ENCODE results near the gene RUSC2. TPM values are rescaled to one million over a fixed set of nuclear protein-coding genes. Genes with fewer than 3 reads are reported as not detected.
"Not testable (repeated sequence)": the region's sequence is repeated elsewhere in the genome, so short reads cannot be mapped to it uniquely, and the experiment has no call there.

Gene RUSC2
- total RNA-seq, 5 donors from 2014 or later (not counting 1 experiment from before 2014, with no cell fraction given): 0.16 to 3.1 (median 1.2) TPM

DNA sequence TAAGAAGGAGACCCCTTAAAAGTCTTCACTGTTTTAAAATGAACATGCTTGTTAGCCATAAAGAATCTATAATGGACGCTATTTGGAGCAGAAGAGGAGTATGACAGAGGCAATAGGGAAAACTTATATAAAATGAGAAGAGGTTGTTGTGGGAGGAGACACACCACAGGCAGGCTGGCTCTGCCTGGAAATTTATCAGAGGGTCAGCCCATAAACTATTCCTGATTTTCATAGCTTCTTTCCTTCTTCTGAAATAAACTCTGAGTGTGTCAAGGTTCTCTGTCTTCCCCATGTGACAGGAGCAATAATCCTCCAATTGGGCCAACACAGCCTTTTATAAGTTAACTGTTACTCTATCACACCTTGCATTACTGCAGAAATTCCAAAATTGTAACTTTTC, 19.6 kb upstream of the RUSC2 start:
- ChIA-PET CTCF (no interaction called here), POLR2A (no interaction called here)
- Mint-ChIP-seq H3K9me3 (no peaks in the 10 kb centered on the region), H3K4me1 (no peaks in the 10 kb centered on the region), H3K27ac (no peak overlapping the region), H3K4me3 (no peak overlapping the region), H3K27me3 (peaks cover 31 to 42% of the 10 kb centered on the region in 2 donors), H3K36me3 (no peaks in the 10 kb centered on the region)
- no peaks in the 10 kb centered on the region for H3K9me3 ChIP-seq
- no peaks in the 10 kb centered on the region for H3K36me3 ChIP-seq (ENCODE audit: control insufficient read depth in 2 of 2, extremely low read depth in 1 of 2, insufficient read depth in 1 of 2, low read length in 1 of 2)
- no CpG with 5 or more reads among the region's 1 CpG for WGBS (ENCODE audit: insufficient coverage)
- no peak overlapping the region for H3K27ac ChIP-seq (ENCODE audit: low read length)
- ATAC-seq (replicated peaks in 1 of 4) (no peak), DNase-seq (no peak)
- H3K4me1 ChIP-seq (ENCODE audit: control insufficient read depth in 1 of 2, extremely low read depth in 1 of 2, insufficient read depth in 2 of 2, low read length in 2 of 2): no peaks in the 10 kb centered on the region
- H3K4me3 ChIP-seq (ENCODE audit: control insufficient read depth in 1 of 2, extremely low read depth in 1 of 2, low read length in 1 of 2): no peak overlapping the region
- H3K27me3 ChIP-seq (replicated peaks in 1 of 2; ENCODE audit: control insufficient read depth in 2 of 2, extremely low read depth in 1 of 2, insufficient read depth in 2 of 2, low read length in 1 of 2): no peaks in the 10 kb centered on the region

DNA sequence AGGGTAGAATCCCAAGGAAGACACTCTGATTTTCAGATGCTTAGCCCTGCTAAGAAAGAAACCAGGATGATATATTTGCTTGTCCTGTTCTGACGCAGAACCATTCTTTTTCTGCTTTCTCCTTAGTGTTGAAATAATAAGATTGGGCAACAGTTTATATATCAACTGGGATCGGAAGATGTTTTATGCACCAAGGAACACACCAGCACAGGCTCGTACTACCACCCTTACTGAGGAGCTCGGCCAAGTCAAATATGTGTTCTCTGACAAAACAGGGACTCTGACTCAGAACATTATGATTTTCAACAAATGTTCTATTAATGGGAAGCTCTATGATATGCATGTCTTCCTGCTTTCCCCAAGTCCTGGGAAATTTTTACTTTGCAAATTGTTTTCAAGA, 19.0 kb upstream of the RUSC2 start:
- ChIA-PET CTCF (interaction anchor here in 1 of 2 donors (1.4 kb wide), 1 partner anchor 571 kb away, joined by 5 read pairs; no protein-coding TSS in a partner anchor), POLR2A (no interaction called here)
- Histone ChIP-seq H3K9me3 (no peaks in the 10 kb centered on the region), H3K36me3 (ENCODE audit: control insufficient read depth in 2 of 2, extremely low read depth in 1 of 2, insufficient read depth in 1 of 2, low read length in 1 of 2) (no peaks in the 10 kb centered on the region), H3K4me3 (ENCODE audit: control insufficient read depth in 1 of 2, extremely low read depth in 1 of 2, low read length in 1 of 2) (no peak overlapping the region), H3K27ac (ENCODE audit: low read length) (no peak overlapping the region), H3K27me3 (replicated peaks in 1 of 2; ENCODE audit: control insufficient read depth in 2 of 2, extremely low read depth in 1 of 2, insufficient read depth in 2 of 2, low read length in 1 of 2) (no peaks in the 10 kb centered on the region), H3K4me1 (ENCODE audit: control insufficient read depth in 1 of 2, extremely low read depth in 1 of 2, insufficient read depth in 2 of 2, low read length in 2 of 2) (no peaks in the 10 kb centered on the region)
- Mint-ChIP-seq H3K27ac (no peak overlapping the region), H3K9me3 (no peaks in the 10 kb centered on the region), H3K4me3 (no peak overlapping the region), H3K36me3 (no peaks in the 10 kb centered on the region), H3K4me1 (no peaks in the 10 kb centered on the region), H3K27me3 (peaks cover 35 to 42% of the 10 kb centered on the region in 2 donors)
- no peak for ATAC-seq (replicated peaks in 1 of 4)
- WGBS (ENCODE audit: insufficient coverage): no CpG with 5 or more reads among the region's 4 CpGs
- DNase-seq: no peak

DNA sequence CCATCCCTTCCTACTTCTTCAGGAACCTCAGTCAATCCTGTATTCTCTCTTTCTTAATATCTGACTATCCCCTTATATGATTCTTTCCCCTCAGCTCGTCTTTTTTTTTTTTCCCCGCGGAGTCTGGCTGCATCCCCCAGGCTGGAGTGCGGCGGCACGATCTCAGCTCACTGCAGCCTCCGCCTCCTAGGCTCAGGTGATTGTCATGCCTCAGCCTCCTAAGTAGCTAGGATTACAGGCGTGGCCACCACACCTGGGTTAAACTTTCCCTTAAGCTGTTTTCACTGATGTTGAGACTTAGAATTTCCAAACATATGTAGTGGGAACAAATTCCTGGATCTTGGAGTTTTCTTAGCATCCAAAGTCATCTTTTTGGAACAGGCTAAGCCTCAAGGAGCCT, 13.3 kb upstream of the RUSC2 start:
- Histone ChIP-seq H3K27me3 (replicated peaks in 1 of 2; ENCODE audit: control insufficient read depth in 2 of 2, extremely low read depth in 1 of 2, insufficient read depth in 2 of 2, low read length in 1 of 2) (peaks cover 0 to 12% of the 10 kb centered on the region in 2 experiments), H3K4me3 (ENCODE audit: control insufficient read depth in 1 of 2, extremely low read depth in 1 of 2, low read length in 1 of 2) (no peak overlapping the region), H3K9me3 (no peaks in the 10 kb centered on the region), H3K4me1 (ENCODE audit: control insufficient read depth in 1 of 2, extremely low read depth in 1 of 2, insufficient read depth in 2 of 2, low read length in 2 of 2) (no peaks in the 10 kb centered on the region), H3K27ac (ENCODE audit: low read length) (no peak overlapping the region), H3K36me3 (ENCODE audit: control insufficient read depth in 2 of 2, extremely low read depth in 1 of 2, insufficient read depth in 1 of 2, low read length in 1 of 2) (no peaks in the 10 kb centered on the region)
- ChIA-PET CTCF (interaction anchor here (1.0 to 2.4 kb wide), 2 partner anchors 577 kb away, joined by 3 to 9 read pairs; no protein-coding TSS in a partner anchor), POLR2A (no interaction called here)
- WGBS (ENCODE audit: insufficient coverage): 80% methylated on average over 4 of the region's 8 CpGs
- Mint-ChIP-seq H3K4me1 (no peaks in the 10 kb centered on the region), H3K4me3 (no peak overlapping the region), H3K27ac (no peak overlapping the region), H3K27me3 (peaks cover 16 to 28% of the 10 kb centered on the region in 2 donors), H3K9me3 (no peaks in the 10 kb centered on the region), H3K36me3 (no peaks in the 10 kb centered on the region)
- ATAC-seq (replicated peaks in 1 of 4): no peak
- no peak for DNase-seq

DNA sequence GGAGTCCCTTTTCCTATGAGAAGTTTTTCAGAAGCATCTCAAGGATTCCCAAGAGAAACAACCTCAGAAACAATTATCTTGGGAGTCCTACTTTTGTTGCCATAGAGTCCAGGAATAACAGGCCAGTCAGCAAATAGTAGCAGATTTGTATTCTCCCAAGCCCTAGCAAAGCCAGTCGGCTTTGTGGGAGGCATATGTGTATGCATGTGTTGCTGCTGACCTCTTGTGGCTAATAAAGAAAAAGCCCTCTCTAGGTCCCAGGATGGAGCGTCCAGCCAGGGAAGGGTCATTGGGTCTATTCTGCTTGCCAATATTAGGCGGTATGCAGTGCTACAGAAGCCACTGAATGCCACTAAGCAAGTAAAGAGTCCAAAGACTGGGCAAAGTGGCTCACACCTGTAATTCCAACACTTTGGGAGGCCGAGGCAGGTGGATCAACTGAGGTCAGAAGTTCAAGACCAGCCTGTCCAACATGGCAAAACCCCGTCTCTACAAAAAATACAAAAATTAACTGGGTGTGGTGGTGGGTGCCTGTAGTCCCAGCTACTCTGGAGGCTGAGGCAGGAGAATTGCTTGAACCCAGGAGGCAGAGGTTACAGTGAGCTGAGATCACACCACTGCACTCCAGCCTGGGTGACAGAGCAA, 12.6 kb upstream of the RUSC2 start:
- ATAC-seq (replicated peaks in 1 of 4) (peak; percentile 31 to 69 (median 60)), DNase-seq (peak in 5 of 35 experiments; percentile 8 to 61 (median 12))
- ChIA-PET POLR2A (interaction anchor here in 1 of 2 donors (0.7 kb wide), 1 partner anchor 1678 kb away, joined by 5 read pairs; no protein-coding TSS in a partner anchor), CTCF (interaction anchor here (0.6 to 2.4 kb wide), 2 partner anchors 221 to 578 kb away, joined by 3 to 9 read pairs; no protein-coding TSS in a partner anchor)
- H3K27me3 ChIP-seq (replicated peaks in 1 of 2; ENCODE audit: control insufficient read depth in 2 of 2, extremely low read depth in 1 of 2, insufficient read depth in 2 of 2, low read length in 1 of 2): peaks cover 0 to 12% of the 10 kb centered on the region in 2 experiments
- H3K9me3 Mint-ChIP-seq; H3K4me1 ChIP-seq (ENCODE audit: control insufficient read depth in 1 of 2, extremely low read depth in 1 of 2, insufficient read depth in 2 of 2, low read length in 2 of 2); H3K27ac Mint-ChIP-seq; H3K4me3 Mint-ChIP-seq; H3K4me3 ChIP-seq (ENCODE audit: control insufficient read depth in 1 of 2, extremely low read depth in 1 of 2, low read length in 1 of 2); H3K27ac ChIP-seq (ENCODE audit: low read length); H3K36me3 ChIP-seq (ENCODE audit: control insufficient read depth in 2 of 2, extremely low read depth in 1 of 2, insufficient read depth in 1 of 2, low read length in 1 of 2); H3K9me3 ChIP-seq; H3K4me1 Mint-ChIP-seq; H3K36me3 Mint-ChIP-seq: not testable (repeated sequence)
- peaks cover 16 to 28% of the 10 kb centered on the region in 2 donors for H3K27me3 Mint-ChIP-seq
- WGBS (ENCODE audit: insufficient coverage): 12% methylated on average over 2 of the region's 5 CpGs

DNA sequence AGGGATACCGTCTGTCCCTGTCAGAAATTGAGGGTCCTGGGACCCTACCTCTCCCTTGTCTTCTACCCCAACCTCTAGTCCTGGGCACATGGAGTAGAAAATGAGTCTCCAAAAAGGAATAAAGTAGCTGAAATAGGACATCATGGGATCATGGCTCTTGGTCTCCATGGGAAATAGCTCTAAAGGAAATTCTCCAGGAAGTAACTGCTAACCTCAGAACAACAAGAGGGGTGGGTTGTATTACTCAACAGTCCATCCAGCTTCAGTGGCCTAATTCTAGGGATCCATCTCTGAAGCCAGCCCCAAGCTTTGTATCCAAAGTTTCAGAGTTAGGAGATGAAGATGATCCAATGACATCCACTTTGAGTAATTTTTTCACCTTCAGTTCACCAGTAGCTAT, 11.0 kb upstream of the RUSC2 start:
- WGBS (ENCODE audit: insufficient coverage): no CpG with 5 or more reads among the region's 1 CpG
- no peaks in the 10 kb centered on the region for H3K9me3 Mint-ChIP-seq
- CTCF ChIA-PET: interaction anchor here in 1 of 2 donors (1.1 kb wide), 1 partner anchor 579 kb away, joined by 3 read pairs; no protein-coding TSS in a partner anchor
- no peak overlapping the region for H3K27ac Mint-ChIP-seq
- peaks cover 16 to 22% of the 10 kb centered on the region in 2 donors for H3K27me3 Mint-ChIP-seq
- no peak overlapping the region for H3K4me3 Mint-ChIP-seq
- ATAC-seq (replicated peaks in 1 of 4) (no peak), DNase-seq (no peak)
- no peaks in the 10 kb centered on the region for H3K4me1 Mint-ChIP-seq
- H3K9me3 ChIP-seq: no peaks in the 10 kb centered on the region
- H3K36me3 Mint-ChIP-seq: no peaks in the 10 kb centered on the region
- H3K27ac ChIP-seq (ENCODE audit: low read length): no peak overlapping the region
- H3K4me1 ChIP-seq (ENCODE audit: control insufficient read depth in 1 of 2, extremely low read depth in 1 of 2, insufficient read depth in 2 of 2, low read length in 2 of 2): no peaks in the 10 kb centered on the region
- H3K36me3 ChIP-seq (ENCODE audit: control insufficient read depth in 2 of 2, extremely low read depth in 1 of 2, insufficient read depth in 1 of 2, low read length in 1 of 2): no peaks in the 10 kb centered on the region
- H3K27me3 ChIP-seq (replicated peaks in 1 of 2; ENCODE audit: control insufficient read depth in 2 of 2, extremely low read depth in 1 of 2, insufficient read depth in 2 of 2, low read length in 1 of 2): peaks cover 0 to 12% of the 10 kb centered on the region in 2 experiments
- POLR2A ChIA-PET: no interaction called here
- no peak overlapping the region for H3K4me3 ChIP-seq (ENCODE audit: control insufficient read depth in 1 of 2, extremely low read depth in 1 of 2, low read length in 1 of 2)

DNA sequence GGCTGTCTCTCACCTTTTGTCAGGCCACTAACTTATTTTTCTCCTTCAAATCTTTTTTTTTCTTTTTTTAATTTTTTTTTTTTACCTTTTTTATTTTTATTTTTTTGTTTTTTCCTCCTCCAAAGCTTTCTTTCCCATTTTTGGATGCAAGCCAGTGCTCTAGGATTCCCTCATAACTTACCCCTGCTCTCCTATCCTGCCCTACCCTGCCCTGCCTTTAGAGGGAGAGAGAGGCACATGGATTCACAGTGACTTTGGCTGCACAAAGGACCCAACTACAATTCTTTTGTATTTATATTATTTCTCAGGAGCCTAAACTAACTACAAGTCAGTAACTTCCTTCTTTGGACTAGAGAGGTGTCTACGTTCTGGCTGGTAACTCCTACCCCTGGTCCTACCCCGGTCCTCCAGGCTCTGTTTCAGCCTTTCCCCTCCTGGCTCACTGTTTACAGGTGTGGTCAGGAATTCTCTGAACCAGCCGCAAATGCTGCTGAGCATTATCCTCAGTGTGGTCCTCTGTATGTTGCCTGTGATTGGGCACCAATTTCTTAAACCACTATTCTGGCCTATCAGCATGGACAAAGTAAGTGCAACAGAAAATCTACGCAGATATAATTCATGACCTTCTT, 8.4 kb upstream of the RUSC2 start:
- Histone ChIP-seq H3K4me3 (ENCODE audit: control insufficient read depth in 1 of 2, extremely low read depth in 1 of 2, low read length in 1 of 2) (no peak overlapping the region), H3K27me3 (replicated peaks in 1 of 2; ENCODE audit: control insufficient read depth in 2 of 2, extremely low read depth in 1 of 2, insufficient read depth in 2 of 2, low read length in 1 of 2) (peaks cover 0 to 11% of the 10 kb centered on the region in 2 experiments), H3K36me3 (ENCODE audit: control insufficient read depth in 2 of 2, extremely low read depth in 1 of 2, insufficient read depth in 1 of 2, low read length in 1 of 2) (no peaks in the 10 kb centered on the region), H3K4me1 (ENCODE audit: control insufficient read depth in 1 of 2, extremely low read depth in 1 of 2, insufficient read depth in 2 of 2, low read length in 2 of 2) (no peaks in the 10 kb centered on the region), H3K27ac (ENCODE audit: low read length) (no peak overlapping the region), H3K9me3 (no peaks in the 10 kb centered on the region)
- Mint-ChIP-seq H3K4me3 (no peak overlapping the region), H3K27ac (no peak overlapping the region), H3K4me1 (no peaks in the 10 kb centered on the region), H3K36me3 (no peaks in the 10 kb centered on the region), H3K27me3 (peaks cover 6 to 14% of the 10 kb centered on the region in 2 donors), H3K9me3 (no peaks in the 10 kb centered on the region)
- POLR2A ChIA-PET: interaction anchor here in 1 of 2 donors (0.7 kb wide), 1 partner anchor 40 kb away, joined by 3 read pairs; no protein-coding TSS in a partner anchor
- 86% methylated on average over 3 of the region's 4 CpGs for WGBS (ENCODE audit: insufficient coverage)
- CTCF ChIA-PET: interaction anchor here in 1 of 2 donors (0.9 kb wide), 1 partner anchor 25 kb away, joined by 3 read pairs; no protein-coding TSS in a partner anchor
- DNase-seq (peak in 8 of 35 experiments; percentile 4 to 27 (median 16)), ATAC-seq (replicated peaks in 1 of 4) (peak in 3 of 4 experiments; percentile 45 to 54 (median 48))
